GM10248 (cell line): ENCODE data around the gene LRRIQ1.

Source experiments
- CTCF ChIA-PET: fragments of 300-600 bp; sonication (Branson Sonifier 250); formaldehyde crosslinking; extraction: SDS; loops from one replicate; lab custom pipeline; 2021; ENCODE audit warnings: antibody characterized with exemption; lab: Yijun Ruan, JAX
- POLR2A ChIA-PET: fragments of 350-650 bp; sonication (Branson Sonifier 250); formaldehyde crosslinking; extraction: SDS; loops from one replicate; lab custom pipeline; 2020; ENCODE audit warnings: antibody characterized with exemption; lab: Yijun Ruan, JAX
- DNase-seq: peaks from one replicate; pipeline ENCODE4 v3.0.0; 2012; ENCODE audit errors: extremely low spot score
- TF ChIP-seq, protein P1 (sequence below): IDR thresholded peaks from 2 replicates; pipeline ENCODE4 v1.5.1; 2012; ENCODE audit warnings: mild to moderate bottlenecking, low read depth; ENCODE audit errors: extremely low read depth, missing control alignments, control extremely low read depth

The LRRIQ1 gene

DNA sequence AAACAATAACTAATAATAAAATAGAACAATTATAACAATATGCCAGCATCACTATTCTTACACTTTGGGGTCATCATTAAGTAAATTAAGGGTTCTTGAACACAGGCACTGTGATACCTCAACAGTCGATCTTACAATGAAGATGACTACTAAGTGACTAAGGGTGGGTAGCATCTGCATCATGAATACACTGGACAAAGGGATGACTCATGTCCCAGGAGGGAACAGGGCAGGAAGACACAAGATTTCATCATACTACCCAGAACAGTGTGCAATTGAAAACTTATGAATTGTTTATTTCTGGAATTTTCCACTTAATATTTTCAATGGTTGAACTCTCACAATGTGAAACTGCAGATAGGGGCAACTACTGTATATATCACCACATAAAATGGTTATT lies 19.7 kb upstream of the LRRIQ1 start:
- TF ChIP-seq, protein P1, sequence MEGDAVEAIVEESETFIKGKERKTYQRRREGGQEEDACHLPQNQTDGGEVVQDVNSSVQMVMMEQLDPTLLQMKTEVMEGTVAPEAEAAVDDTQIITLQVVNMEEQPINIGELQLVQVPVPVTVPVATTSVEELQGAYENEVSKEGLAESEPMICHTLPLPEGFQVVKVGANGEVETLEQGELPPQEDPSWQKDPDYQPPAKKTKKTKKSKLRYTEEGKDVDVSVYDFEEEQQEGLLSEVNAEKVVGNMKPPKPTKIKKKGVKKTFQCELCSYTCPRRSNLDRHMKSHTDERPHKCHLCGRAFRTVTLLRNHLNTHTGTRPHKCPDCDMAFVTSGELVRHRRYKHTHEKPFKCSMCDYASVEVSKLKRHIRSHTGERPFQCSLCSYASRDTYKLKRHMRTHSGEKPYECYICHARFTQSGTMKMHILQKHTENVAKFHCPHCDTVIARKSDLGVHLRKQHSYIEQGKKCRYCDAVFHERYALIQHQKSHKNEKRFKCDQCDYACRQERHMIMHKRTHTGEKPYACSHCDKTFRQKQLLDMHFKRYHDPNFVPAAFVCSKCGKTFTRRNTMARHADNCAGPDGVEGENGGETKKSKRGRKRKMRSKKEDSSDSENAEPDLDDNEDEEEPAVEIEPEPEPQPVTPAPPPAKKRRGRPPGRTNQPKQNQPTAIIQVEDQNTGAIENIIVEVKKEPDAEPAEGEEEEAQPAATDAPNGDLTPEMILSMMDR: no peak
- POLR2A ChIA-PET: no interaction called here
- CTCF ChIA-PET: interaction anchor here (0.9 kb wide), 1 partner anchor 13 kb away, joined by 4 read pairs; no protein-coding TSS in a partner anchor
- DNase-seq: no peak

DNA sequence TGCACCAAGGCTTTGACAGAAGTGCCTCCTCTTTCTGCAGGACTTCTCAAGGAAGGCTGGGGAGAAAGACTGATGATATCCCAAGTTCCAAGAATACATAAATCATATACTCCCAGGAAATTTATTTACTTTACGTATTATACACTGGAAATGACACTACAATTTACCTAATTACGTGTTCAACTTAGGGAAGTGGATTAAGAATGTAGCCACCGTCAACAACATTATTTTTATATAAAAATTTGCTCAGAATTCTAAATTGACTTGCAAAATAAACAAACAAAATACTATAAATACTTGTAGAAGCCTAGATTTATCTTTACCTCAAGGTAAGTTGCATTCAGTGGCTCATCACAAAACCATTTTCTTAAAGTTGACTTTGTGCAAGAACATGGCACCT lies 19.0 kb upstream of the LRRIQ1 start:
- no peak for DNase-seq
- CTCF ChIA-PET: interaction anchor here (0.9 kb wide), 1 partner anchor 12 kb away, joined by 4 read pairs; no protein-coding TSS in a partner anchor
- POLR2A ChIA-PET: no interaction called here
- TF ChIP-seq, protein P1: no peak

GRCh38 chr12:85017618-85018017 lies 18.5 kb upstream of the LRRIQ1 start:
- CTCF ChIA-PET: no interaction called here
- no peak for DNase-seq
- TF ChIP-seq, protein P1: no peak
- POLR2A ChIA-PET: no interaction called here

- ChIA-PET POLR2A (no interaction called here), CTCF (no interaction called here)
- TF ChIP-seq, protein P1: no peak
- DNase-seq: no peak
These were observed 18.1 kb upstream of the LRRIQ1 start for GRCh38 chr12:85018098-85018497.

GRCh38 chr12:85029456-85029855 lies 6.7 kb upstream of the LRRIQ1 start:
- TF ChIP-seq, protein P1: peak; percentile 40
- ChIA-PET CTCF (interaction anchor here (0.6 to 8.8 kb wide), 13 partner anchors 10 to 165 kb away, joined by 3 to 159 read pairs (median 4); no protein-coding TSS in a partner anchor), POLR2A (interaction anchor here (0.6 kb wide), 1 partner anchor 202 kb away, joined by 3 read pairs; no protein-coding TSS in a partner anchor)
- DNase-seq: peak; percentile 8

- DNase-seq: no peak
- POLR2A ChIA-PET: no interaction called here
- CTCF ChIA-PET: interaction anchor here (1.2 to 2.8 kb wide), 4 partner anchors 15 to 162 kb away, joined by 4 to 13 read pairs (median 6); no protein-coding TSS in a partner anchor
- TF ChIP-seq, protein P1: no peak
These were observed 582 bp downstream of the LRRIQ1 start for GRCh38 chr12:85036733-85037132.
